GM23338 (cell line): ENCODE measurements around the gene TGIF1. TPM values are rescaled to one million over a fixed set of nuclear protein-coding genes. Genes with fewer than 3 reads are reported as not detected.

Experiments
- ATAC-seq: fragments of 200-7000 bp; cut with Tn5 transposase; 3 replicates; pipeline ENCODE4 v1.9.1; 2020
- DNase-seq: peaks from one replicate; pipeline ENCODE4 v3.0.0-alpha.2; 2015; ENCODE audit warnings: low spot score
- H2AFZ ChIP-seq: fragments of 200-600 bp; sonication (generic); 2 replicates; pipeline ENCODE4 v1.8.0; 2016; ENCODE audit warnings: antibody characterized with exemption, mild to moderate bottlenecking, moderate library complexity
- H3F3A ChIP-seq: fragments of 200-600 bp; sonication (generic); replicated peaks from 2 replicates; pipeline ENCODE4 v1.8.0; 2017; ENCODE audit warnings: antibody characterized with exemption, mixed run types, low read depth
- H3K27ac ChIP-seq: fragments of 200-600 bp; sonication (generic); 2 replicates; pipeline ENCODE4 v1.6.1; 2016; ENCODE audit warnings: low read depth
- H3K27me3 ChIP-seq: fragments of 200-600 bp; sonication (generic); 2 replicates; pipeline ENCODE4 v1.8.0; 2016; ENCODE audit warnings: mild to moderate bottlenecking, mixed run types, moderate library complexity; ENCODE audit not compliant: insufficient read depth
- H3K36me3 ChIP-seq: fragments of 200-600 bp; sonication (generic); 2 replicates; pipeline ENCODE4 v1.8.0; 2016; ENCODE audit warnings: mild to moderate bottlenecking; ENCODE audit not compliant: insufficient read depth
- H3K4me1 ChIP-seq: fragments of 200-600 bp; sonication (generic); 2 replicates; pipeline ENCODE4 v1.8.0; 2016; ENCODE audit warnings: mild to moderate bottlenecking, moderate library complexity; ENCODE audit not compliant: insufficient read depth
- H3K4me2 ChIP-seq: fragments of 200-600 bp; sonication (generic); 2 replicates; pipeline ENCODE4 v1.7.1; 2017; ENCODE audit warnings: mixed run types
- H3K4me3 ChIP-seq: fragments of 200-600 bp; sonication (generic); 2 replicates; pipeline ENCODE4 v1.6.1; 2016; ENCODE audit warnings: mixed run types
- H3K79me2 ChIP-seq: fragments of 200-600 bp; sonication (generic); replicated peaks from 2 replicates; pipeline ENCODE4 v1.8.0; 2017; ENCODE audit warnings: mild to moderate bottlenecking; ENCODE audit not compliant: insufficient read depth
- H3K9me2 ChIP-seq: fragments of 200-600 bp; sonication (generic); 2 replicates; pipeline ENCODE4 v1.8.0; 2017; ENCODE audit not compliant: insufficient read depth
- H4K20me1 ChIP-seq: fragments of 200-600 bp; sonication (generic); replicated peaks from 2 replicates; pipeline ENCODE4 v1.8.0; 2017; ENCODE audit warnings: mild to moderate bottlenecking; ENCODE audit not compliant: insufficient read depth
- H3K27ac Mint-ChIP-seq: 2 replicates; pipeline ENCODE4 v1.8.0; 2020; ENCODE audit warnings: inconsistent platforms, mild to moderate bottlenecking, moderate library complexity, mixed read lengths
- H3K27me3 Mint-ChIP-seq: 3 replicates; pipeline ENCODE4 v1.8.0; 2022; ENCODE audit warnings: low read depth, mild to moderate bottlenecking, moderate library complexity, mixed read lengths, inconsistent platforms; ENCODE audit not compliant: insufficient read depth, poor library complexity
- H3K36me3 Mint-ChIP-seq: 3 replicates; pipeline ENCODE4 v1.8.0; 2021; ENCODE audit warnings: low read depth, mild to moderate bottlenecking, inconsistent platforms, moderate library complexity, mixed read lengths
- H3K4me1 Mint-ChIP-seq: 3 replicates; pipeline ENCODE4 v1.8.0; 2020; ENCODE audit warnings: mild to moderate bottlenecking, inconsistent platforms, mixed read lengths
- H3K4me3 Mint-ChIP-seq: 3 replicates; pipeline ENCODE4 v1.8.0; 2021; ENCODE audit warnings: moderate library complexity, mild to moderate bottlenecking, inconsistent platforms, mixed read lengths
- H3K9me3 Mint-ChIP-seq: 3 replicates; pipeline ENCODE4 v1.8.0; 2020; ENCODE audit warnings: moderate library complexity, mild to moderate bottlenecking, inconsistent platforms, mixed read lengths
- CREB1 ChIP-seq: fragments of 250-450 bp; sonication (Bioruptor Pico); IDR thresholded peaks from 2 replicates; pipeline ENCODE4 v1.5.0; 2020; ENCODE audit warnings: low read depth, mild to moderate bottlenecking, moderate library complexity
- EZH2 ChIP-seq: fragments of 200-600 bp; sonication (generic); IDR thresholded peaks from one replicate; pipeline ENCODE4 v1.8.0; 2017; ENCODE audit warnings: antibody characterized with exemption, mild to moderate bottlenecking, low read depth; ENCODE audit not compliant: unreplicated experiment
- EZH2phosphoT487 ChIP-seq: fragments of 200-600 bp; sonication (generic); IDR thresholded peaks from one replicate; pipeline ENCODE4 v1.8.1; 2018; ENCODE audit warnings: antibody characterized with exemption; ENCODE audit not compliant: unreplicated experiment
- JUNB ChIP-seq: IDR thresholded peaks from one replicate; pipeline ENCODE4 v1.6.1; 2016; ENCODE audit warnings: antibody characterized with exemption; ENCODE audit not compliant: unreplicated experiment
- NANOG ChIP-seq: IDR thresholded peaks from 2 replicates; pipeline ENCODE4 v1.6.1; 2016; ENCODE audit warnings: antibody characterized with exemption, borderline replicate concordance
- POLR2AphosphoS5 ChIP-seq: IDR thresholded peaks from 2 replicates; pipeline ENCODE4 v1.6.1; 2016; ENCODE audit warnings: antibody characterized with exemption, low read depth
- STAT1 ChIP-seq: IDR thresholded peaks from one replicate; pipeline ENCODE4 v1.6.1; 2016; ENCODE audit warnings: antibody characterized with exemption; ENCODE audit not compliant: unreplicated experiment
- ZNF114 ChIP-seq: fragments of 250-450 bp; sonication (Bioruptor Pico); IDR thresholded peaks from 2 replicates; pipeline ENCODE4 v1.5.0; 2020; ENCODE audit warnings: mild to moderate bottlenecking, moderate library complexity
- ZNF331 ChIP-seq: fragments of 250-450 bp; sonication (Bioruptor Pico); IDR thresholded peaks from 2 replicates; pipeline ENCODE4 v1.5.0; 2020; ENCODE audit warnings: low read depth, mild to moderate bottlenecking, moderate library complexity
- polyA plus RNA-seq: library from polyadenylated mRNA; unstranded; fragments of >200 nt; fragmentation: Nextera tagmentation; extraction: Ambion mirVana; gene quantifications from 2 replicates; pipeline ENCODE4 v1.2.1, GENCODE V29; 2016
- total RNA-seq: library from RNA; depleted of rRNA; stranded (reverse); fragments of >200 nt; shearing (Covaris generic); gene quantifications from 2 replicates; pipeline ENCODE4 v1.2.3, GENCODE V29; 2014
- TF ChIP-seq, protein P1 (sequence below): IDR thresholded peaks from 2 replicates; pipeline ENCODE4 v1.6.1; 2016; ENCODE audit warnings: antibody characterized with exemption
- TF ChIP-seq, protein P2 (sequence below): IDR thresholded peaks from one replicate; pipeline ENCODE4 v1.6.1; 2018; ENCODE audit warnings: antibody characterized with exemption; ENCODE audit not compliant: unreplicated experiment
- TF ChIP-seq, protein P3 (sequence below): fragments of 250-450 bp; sonication (Bioruptor Pico); IDR thresholded peaks from 2 replicates; pipeline ENCODE4 v1.5.0; 2020; ENCODE audit warnings: mild to moderate bottlenecking, moderate library complexity
- TF ChIP-seq, protein P4 (sequence below), 2 experiments: fragments of 200-600 bp in 1 of 2; sonication (generic) in 1 of 2; conservative IDR thresholded peaks; 2 replicates each; pipeline versions ENCODE4 v1.5.1 to v1.6.1; 2016 to 2017; ENCODE audit warnings: antibody characterized with exemption in 2 of 2, low read depth in 2 of 2, mild to moderate bottlenecking in 2 of 2, moderate library complexity in 1 of 2

Gene TGIF1
- total and polyA plus RNA-seq, 2 experiments from 2014 or later: 294 to 316 TPM

DNA sequence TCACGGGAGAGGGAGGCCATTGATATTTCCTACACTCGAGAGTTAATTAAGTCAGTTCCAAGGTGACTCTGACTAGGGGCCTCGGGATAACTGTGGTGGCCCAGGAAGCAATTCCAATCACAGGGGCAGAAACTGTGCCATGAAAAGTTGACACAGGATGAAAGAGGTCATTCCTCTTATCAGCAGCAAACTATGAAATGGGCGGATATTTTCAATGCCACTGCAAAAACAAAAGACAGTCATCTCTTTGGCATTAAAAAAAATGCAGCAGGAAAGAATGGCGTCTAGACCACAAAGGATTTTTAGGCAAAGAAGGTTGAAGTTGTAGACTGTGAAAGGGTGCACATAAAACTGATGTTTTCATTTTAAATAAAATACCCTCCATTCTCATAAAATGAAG, 50.0 kb downstream of the TGIF1 start (continued):
- TF ChIP-seq CREB1 (no peak), EZH2 (no peak)

DNA sequence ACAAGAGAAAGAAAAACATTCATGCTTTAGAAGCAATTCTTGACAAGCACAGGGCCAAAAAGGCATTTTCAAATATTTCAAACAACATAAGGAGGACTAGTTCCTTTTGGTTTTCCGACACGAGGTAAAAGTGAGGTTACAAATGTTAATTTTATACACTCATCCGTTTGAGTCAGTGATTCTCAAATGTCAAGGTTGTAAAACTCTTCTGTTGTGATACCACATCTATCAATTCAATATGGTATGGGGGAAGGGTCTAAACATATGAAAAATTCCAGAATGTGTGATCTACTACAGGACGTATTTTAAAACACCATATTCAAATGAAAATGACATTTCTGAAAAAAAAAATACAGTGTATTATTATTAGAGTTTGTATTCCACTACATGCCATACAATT, 52.7 kb downstream of the TGIF1 start:
- DNase-seq: no peak
- Mint-ChIP-seq H3K36me3 (no peaks in the 10 kb centered on the region), H3K4me1 (peaks cover 24% of the 10 kb centered on the region), H3K9me3 (no peaks in the 10 kb centered on the region), H3K27ac (no peak overlapping the region), H3K27me3 (peaks cover 13% of the 10 kb centered on the region), H3K4me3 (no peak overlapping the region)
- H3K36me3 ChIP-seq: no peaks in the 10 kb centered on the region
- no peak overlapping the region for H3K4me2 ChIP-seq
- H3F3A ChIP-seq: 0 out of 2 replicates have a peak, but pooled peaks cover 5% of the 10 kb centered on the region
- no peak for ATAC-seq
- H2AFZ ChIP-seq: no peak overlapping the region
- H3K79me2 ChIP-seq: no peaks in the 10 kb centered on the region
- TF ChIP-seq ZNF114 (CRISPR knock-in tag): no peak
- no peak for TF ChIP-seq NANOG
- no peak for TF ChIP-seq STAT1
- TF ChIP-seq CREB1: no peak
- TF ChIP-seq, protein P1, sequence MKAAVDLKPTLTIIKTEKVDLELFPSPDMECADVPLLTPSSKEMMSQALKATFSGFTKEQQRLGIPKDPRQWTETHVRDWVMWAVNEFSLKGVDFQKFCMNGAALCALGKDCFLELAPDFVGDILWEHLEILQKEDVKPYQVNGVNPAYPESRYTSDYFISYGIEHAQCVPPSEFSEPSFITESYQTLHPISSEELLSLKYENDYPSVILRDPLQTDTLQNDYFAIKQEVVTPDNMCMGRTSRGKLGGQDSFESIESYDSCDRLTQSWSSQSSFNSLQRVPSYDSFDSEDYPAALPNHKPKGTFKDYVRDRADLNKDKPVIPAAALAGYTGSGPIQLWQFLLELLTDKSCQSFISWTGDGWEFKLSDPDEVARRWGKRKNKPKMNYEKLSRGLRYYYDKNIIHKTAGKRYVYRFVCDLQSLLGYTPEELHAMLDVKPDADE: no peak
- TF ChIP-seq JUNB: no peak
- TF ChIP-seq, protein P2, sequence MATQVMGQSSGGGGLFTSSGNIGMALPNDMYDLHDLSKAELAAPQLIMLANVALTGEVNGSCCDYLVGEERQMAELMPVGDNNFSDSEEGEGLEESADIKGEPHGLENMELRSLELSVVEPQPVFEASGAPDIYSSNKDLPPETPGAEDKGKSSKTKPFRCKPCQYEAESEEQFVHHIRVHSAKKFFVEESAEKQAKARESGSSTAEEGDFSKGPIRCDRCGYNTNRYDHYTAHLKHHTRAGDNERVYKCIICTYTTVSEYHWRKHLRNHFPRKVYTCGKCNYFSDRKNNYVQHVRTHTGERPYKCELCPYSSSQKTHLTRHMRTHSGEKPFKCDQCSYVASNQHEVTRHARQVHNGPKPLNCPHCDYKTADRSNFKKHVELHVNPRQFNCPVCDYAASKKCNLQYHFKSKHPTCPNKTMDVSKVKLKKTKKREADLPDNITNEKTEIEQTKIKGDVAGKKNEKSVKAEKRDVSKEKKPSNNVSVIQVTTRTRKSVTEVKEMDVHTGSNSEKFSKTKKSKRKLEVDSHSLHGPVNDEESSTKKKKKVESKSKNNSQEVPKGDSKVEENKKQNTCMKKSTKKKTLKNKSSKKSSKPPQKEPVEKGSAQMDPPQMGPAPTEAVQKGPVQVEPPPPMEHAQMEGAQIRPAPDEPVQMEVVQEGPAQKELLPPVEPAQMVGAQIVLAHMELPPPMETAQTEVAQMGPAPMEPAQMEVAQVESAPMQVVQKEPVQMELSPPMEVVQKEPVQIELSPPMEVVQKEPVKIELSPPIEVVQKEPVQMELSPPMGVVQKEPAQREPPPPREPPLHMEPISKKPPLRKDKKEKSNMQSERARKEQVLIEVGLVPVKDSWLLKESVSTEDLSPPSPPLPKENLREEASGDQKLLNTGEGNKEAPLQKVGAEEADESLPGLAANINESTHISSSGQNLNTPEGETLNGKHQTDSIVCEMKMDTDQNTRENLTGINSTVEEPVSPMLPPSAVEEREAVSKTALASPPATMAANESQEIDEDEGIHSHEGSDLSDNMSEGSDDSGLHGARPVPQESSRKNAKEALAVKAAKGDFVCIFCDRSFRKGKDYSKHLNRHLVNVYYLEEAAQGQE: no peak
- TF ChIP-seq EZH2: no peak
- TF ChIP-seq, protein P3, sequence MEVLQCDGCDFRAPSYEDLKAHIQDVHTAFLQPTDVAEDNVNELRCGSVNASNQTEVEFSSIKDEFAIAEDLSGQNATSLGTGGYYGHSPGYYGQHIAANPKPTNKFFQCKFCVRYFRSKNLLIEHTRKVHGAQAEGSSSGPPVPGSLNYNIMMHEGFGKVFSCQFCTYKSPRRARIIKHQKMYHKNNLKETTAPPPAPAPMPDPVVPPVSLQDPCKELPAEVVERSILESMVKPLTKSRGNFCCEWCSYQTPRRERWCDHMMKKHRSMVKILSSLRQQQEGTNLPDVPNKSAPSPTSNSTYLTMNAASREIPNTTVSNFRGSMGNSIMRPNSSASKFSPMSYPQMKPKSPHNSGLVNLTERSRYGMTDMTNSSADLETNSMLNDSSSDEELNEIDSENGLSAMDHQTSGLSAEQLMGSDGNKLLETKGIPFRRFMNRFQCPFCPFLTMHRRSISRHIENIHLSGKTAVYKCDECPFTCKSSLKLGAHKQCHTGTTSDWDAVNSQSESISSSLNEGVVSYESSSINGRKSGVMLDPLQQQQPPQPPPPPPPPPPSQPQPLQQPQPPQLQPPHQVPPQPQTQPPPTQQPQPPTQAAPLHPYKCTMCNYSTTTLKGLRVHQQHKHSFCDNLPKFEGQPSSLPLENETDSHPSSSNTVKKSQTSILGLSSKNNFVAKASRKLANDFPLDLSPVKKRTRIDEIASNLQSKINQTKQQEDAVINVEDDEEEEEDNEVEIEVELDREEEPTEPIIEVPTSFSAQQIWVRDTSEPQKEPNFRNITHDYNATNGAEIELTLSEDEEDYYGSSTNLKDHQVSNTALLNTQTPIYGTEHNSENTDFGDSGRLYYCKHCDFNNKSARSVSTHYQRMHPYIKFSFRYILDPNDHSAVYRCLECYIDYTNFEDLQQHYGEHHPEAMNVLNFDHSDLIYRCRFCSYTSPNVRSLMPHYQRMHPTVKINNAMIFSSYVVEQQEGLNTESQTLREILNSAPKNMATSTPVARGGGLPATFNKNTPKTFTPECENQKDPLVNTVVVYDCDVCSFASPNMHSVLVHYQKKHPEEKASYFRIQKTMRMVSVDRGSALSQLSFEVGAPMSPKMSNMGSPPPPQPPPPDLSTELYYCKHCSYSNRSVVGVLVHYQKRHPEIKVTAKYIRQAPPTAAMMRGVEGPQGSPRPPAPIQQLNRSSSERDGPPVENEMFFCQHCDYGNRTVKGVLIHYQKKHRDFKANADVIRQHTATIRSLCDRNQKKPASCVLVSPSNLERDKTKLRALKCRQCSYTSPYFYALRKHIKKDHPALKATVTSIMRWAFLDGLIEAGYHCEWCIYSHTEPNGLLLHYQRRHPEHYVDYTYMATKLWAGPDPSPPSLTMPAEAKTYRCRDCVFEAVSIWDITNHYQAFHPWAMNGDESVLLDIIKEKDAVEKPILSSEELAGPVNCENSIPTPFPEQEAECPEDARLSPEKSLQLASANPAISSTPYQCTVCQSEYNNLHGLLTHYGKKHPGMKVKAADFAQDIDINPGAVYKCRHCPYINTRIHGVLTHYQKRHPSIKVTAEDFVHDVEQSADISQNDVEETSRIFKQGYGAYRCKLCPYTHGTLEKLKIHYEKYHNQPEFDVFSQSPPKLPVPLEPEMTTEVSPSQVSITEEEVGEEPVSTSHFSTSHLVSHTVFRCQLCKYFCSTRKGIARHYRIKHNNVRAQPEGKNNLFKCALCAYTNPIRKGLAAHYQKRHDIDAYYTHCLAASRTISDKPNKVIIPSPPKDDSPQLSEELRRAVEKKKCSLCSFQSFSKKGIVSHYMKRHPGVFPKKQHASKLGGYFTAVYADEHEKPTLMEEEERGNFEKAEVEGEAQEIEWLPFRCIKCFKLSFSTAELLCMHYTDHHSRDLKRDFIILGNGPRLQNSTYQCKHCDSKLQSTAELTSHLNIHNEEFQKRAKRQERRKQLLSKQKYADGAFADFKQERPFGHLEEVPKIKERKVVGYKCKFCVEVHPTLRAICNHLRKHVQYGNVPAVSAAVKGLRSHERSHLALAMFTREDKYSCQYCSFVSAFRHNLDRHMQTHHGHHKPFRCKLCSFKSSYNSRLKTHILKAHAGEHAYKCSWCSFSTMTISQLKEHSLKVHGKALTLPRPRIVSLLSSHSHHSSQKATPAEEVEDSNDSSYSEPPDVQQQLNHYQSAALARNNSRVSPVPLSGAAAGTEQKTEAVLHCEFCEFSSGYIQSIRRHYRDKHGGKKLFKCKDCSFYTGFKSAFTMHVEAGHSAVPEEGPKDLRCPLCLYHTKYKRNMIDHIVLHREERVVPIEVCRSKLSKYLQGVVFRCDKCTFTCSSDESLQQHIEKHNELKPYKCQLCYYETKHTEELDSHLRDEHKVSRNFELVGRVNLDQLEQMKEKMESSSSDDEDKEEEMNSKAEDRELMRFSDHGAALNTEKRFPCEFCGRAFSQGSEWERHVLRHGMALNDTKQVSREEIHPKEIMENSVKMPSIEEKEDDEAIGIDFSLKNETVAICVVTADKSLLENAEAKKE: no peak
- no peak for TF ChIP-seq ZNF331 (CRISPR knock-in tag)
- TF ChIP-seq, protein P4, sequence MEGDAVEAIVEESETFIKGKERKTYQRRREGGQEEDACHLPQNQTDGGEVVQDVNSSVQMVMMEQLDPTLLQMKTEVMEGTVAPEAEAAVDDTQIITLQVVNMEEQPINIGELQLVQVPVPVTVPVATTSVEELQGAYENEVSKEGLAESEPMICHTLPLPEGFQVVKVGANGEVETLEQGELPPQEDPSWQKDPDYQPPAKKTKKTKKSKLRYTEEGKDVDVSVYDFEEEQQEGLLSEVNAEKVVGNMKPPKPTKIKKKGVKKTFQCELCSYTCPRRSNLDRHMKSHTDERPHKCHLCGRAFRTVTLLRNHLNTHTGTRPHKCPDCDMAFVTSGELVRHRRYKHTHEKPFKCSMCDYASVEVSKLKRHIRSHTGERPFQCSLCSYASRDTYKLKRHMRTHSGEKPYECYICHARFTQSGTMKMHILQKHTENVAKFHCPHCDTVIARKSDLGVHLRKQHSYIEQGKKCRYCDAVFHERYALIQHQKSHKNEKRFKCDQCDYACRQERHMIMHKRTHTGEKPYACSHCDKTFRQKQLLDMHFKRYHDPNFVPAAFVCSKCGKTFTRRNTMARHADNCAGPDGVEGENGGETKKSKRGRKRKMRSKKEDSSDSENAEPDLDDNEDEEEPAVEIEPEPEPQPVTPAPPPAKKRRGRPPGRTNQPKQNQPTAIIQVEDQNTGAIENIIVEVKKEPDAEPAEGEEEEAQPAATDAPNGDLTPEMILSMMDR (conservative IDR thresholded peaks at IDR 0.05; ENCODE audit: low read depth in 2 of 2): no peak
- no peak for TF ChIP-seq POLR2AphosphoS5
- TF ChIP-seq EZH2phosphoT487: no peak
- no peak overlapping the region for H3K4me3 ChIP-seq
- H3K4me1 ChIP-seq: peaks cover 9% of the 10 kb centered on the region
- no peaks in the 10 kb centered on the region for H3K9me2 ChIP-seq
- H3K27me3 ChIP-seq: peaks cover 11% of the 10 kb centered on the region; the same call in 1 of the 2 replicates
- no peak overlapping the region for H3K27ac ChIP-seq
- no peaks in the 10 kb centered on the region for H4K20me1 ChIP-seq
